Keratinocyte (primary cell): ENCODE results near the gene ACSL4. TPM values are rescaled to one million over a fixed set of nuclear protein-coding genes. Genes with fewer than 3 reads are reported as not detected.
A peak's percentile ranks its signal among the peaks of the same experiment; 100 is the strongest.

Experiments used
- DNase-seq: peaks from one replicate; pipeline ENCODE4 v3.0.0-alpha.2; 2011; ENCODE audit warnings: low read depth, missing footprints, low spot score
- FAIRE-seq: peaks from 2 replicates; lab custom pipeline; 2011; peaks lifted over from hg19 to GRCh38; lab: Jason Lieb, UNC
- H2AFZ ChIP-seq: 2 replicates; pipeline ENCODE4 v1.6.0; 2012; ENCODE audit warnings: low read length, control low read depth, inconsistent platforms; ENCODE audit not compliant: control insufficient read depth
- H3K27ac ChIP-seq: 2 replicates; pipeline ENCODE4 v1.5.1; 2011; ENCODE audit warnings: low read length; ENCODE audit not compliant: control insufficient read depth, insufficient read depth
- H3K27me3 ChIP-seq: 3 replicates; pipeline ENCODE4 v1.6.0; 2011; ENCODE audit warnings: low read length; ENCODE audit not compliant: control insufficient read depth, insufficient read depth; ENCODE audit errors: extremely low read depth
- H3K36me3 ChIP-seq, 2 experiments: 2 replicates in 1 of 2; 3 replicates in 1 of 2; pipeline ENCODE4 v1.5.1; 2011; ENCODE audit warnings: low read length in 2 of 2, mild to moderate bottlenecking in 1 of 2; ENCODE audit not compliant: control insufficient read depth in 2 of 2, insufficient read depth in 2 of 2; ENCODE audit errors: extremely low read depth in 1 of 2
- H3K4me1 ChIP-seq: 3 replicates; pipeline ENCODE4 v1.5.1; 2011; ENCODE audit warnings: low read length; ENCODE audit not compliant: control insufficient read depth, insufficient read depth; ENCODE audit errors: extremely low read depth
- H3K4me2 ChIP-seq: 3 replicates; pipeline ENCODE4 v1.6.0; 2011; ENCODE audit warnings: low read depth, low read length; ENCODE audit not compliant: control insufficient read depth, insufficient read depth; ENCODE audit errors: extremely low read depth
- H3K4me3 ChIP-seq, 3 experiments: fragments of 200-600 bp in 1 of 3; sonication (generic) in 1 of 3; 2 replicates in 2 of 3; 3 replicates in 1 of 3; pipeline ENCODE4 v1.5.1; 2011 to 2016; ENCODE audit warnings: low read length in 3 of 3, mild to moderate bottlenecking in 3 of 3, control low read depth in 2 of 3, inconsistent platforms in 1 of 3, low read depth in 1 of 3, mixed read lengths in 1 of 3, mixed run types in 1 of 3, moderate library complexity in 1 of 3; ENCODE audit not compliant: control insufficient read depth in 2 of 3, insufficient read depth in 2 of 3; ENCODE audit errors: extremely low read depth in 1 of 3
- H3K79me2 ChIP-seq: 2 replicates; pipeline ENCODE4 v1.6.0; 2012; ENCODE audit warnings: low read length; ENCODE audit not compliant: control insufficient read depth, insufficient read depth
- H3K9ac ChIP-seq: 3 replicates; pipeline ENCODE4 v1.6.0; 2011; ENCODE audit warnings: low read length; ENCODE audit not compliant: control insufficient read depth, insufficient read depth; ENCODE audit errors: extremely low read depth
- H3K9me1 ChIP-seq: 3 replicates; pipeline ENCODE4 v1.6.0; 2011; ENCODE audit warnings: low read length; ENCODE audit not compliant: control insufficient read depth, insufficient read depth; ENCODE audit errors: extremely low read depth
- H3K9me3 ChIP-seq: 2 replicates; pipeline ENCODE4 v1.5.1; 2012; ENCODE audit warnings: low read depth, low read length; ENCODE audit not compliant: control insufficient read depth
- H4K20me1 ChIP-seq: 3 replicates; pipeline ENCODE4 v1.6.0; 2011; ENCODE audit warnings: low read length; ENCODE audit not compliant: control insufficient read depth, insufficient read depth; ENCODE audit errors: extremely low read depth
- CTCF ChIP-seq, 3 experiments: IDR thresholded peaks in 1 of 3; conservative IDR thresholded peaks in 1 of 3; optimal IDR thresholded peaks in 1 of 3; 2 replicates in 2 of 3; 3 replicates in 1 of 3; pipeline versions ENCODE3 to v1.5.1; 2011; ENCODE audit warnings: low read length in 3 of 3, mild to moderate bottlenecking in 3 of 3, moderate library complexity in 2 of 3, control low read depth in 1 of 3, inconsistent platforms in 1 of 3; ENCODE audit not compliant: insufficient read depth in 2 of 3; ENCODE audit errors: extremely low read depth in 1 of 3
- EZH2 ChIP-seq: IDR thresholded peaks from one replicate; pipeline ENCODE4 v1.6.1; 2012; ENCODE audit warnings: inconsistent platforms, mild to moderate bottlenecking, low read length, moderate library complexity
- dilution Hi-C: fragments of 300-500 bp; cut with MboI; formaldehyde crosslinking; loops from one replicate; pipeline ENCODE4 v1.7.0; 2020; ENCODE audit warnings: low sequenced_read_pairs; ENCODE audit not compliant: extremely low pct_ligation_motif_present
- polyA plus RNA-seq, 5 experiments: library from polyadenylated mRNA; depleted of rRNA in 3 of 5; stranded (reverse) in 3 of 5; stranded (forward) in 1 of 5; unstranded in 1 of 5; fragments of >200 nt; gene quantifications; 1 replicate in 1 of 5; 2 replicates in 3 of 5; 3 replicates in 1 of 5; pipeline versions ENCODE4 v1.2.1 to v1.2.3, GENCODE V29; 2011 to 2012; ENCODE audit warnings: missing spikeins in 2 of 5, low read depth in 1 of 5, low replicate concordance in 1 of 5

ACSL4 gene
- polyA plus RNA-seq, 1 donor (not counting 4 experiments of a cell fraction or from before 2014, with no cell fraction given): 78.3 TPM

GRCh38 chrX:109760209-109760921, 27.3 kb upstream of the ACSL4 start:
- H3K79me2 ChIP-seq: no peaks in the 10 kb centered on the region
- H3K4me2 ChIP-seq: no peak overlapping the region
- TF ChIP-seq EZH2: no peak
- no peak for TF ChIP-seq CTCF (optimal IDR thresholded peaks at IDR 0.05 in 1 of 3, IDR thresholded peaks at IDR 0.05 in 1 of 3, conservative IDR thresholded peaks at IDR 0.05 in 1 of 3; ENCODE audit: extremely low read depth in 1 of 3, insufficient read depth in 2 of 3, low read length in 3 of 3)
- H3K9me1 ChIP-seq: no peaks in the 10 kb centered on the region
- FAIRE-seq (no peak), DNase-seq (no peak)
- no peaks in the 10 kb centered on the region for H3K27me3 ChIP-seq
- no peak overlapping the region for H3K9ac ChIP-seq
- H3K27ac ChIP-seq: no peak overlapping the region
- H3K9me3 ChIP-seq: no peaks in the 10 kb centered on the region
- peak overlapping the region; percentile 51 for H2AFZ ChIP-seq
- H3K36me3 ChIP-seq: no peaks in the 10 kb centered on the region
- H4K20me1 ChIP-seq: no peaks in the 10 kb centered on the region
- H3K4me3 ChIP-seq: no peak overlapping the region
- peaks cover 2% of the 10 kb centered on the region for H3K4me1 ChIP-seq
- dilution Hi-C loops: no loop called here

- Histone ChIP-seq H2AFZ (no peak overlapping the region), H3K4me1 (no peaks in the 10 kb centered on the region), H3K4me2 (no peak overlapping the region), H3K27me3 (no peaks in the 10 kb centered on the region), H4K20me1 (no peaks in the 10 kb centered on the region), H3K9me3 (no peaks in the 10 kb centered on the region), H3K27ac (no peak overlapping the region), H3K79me2 (no peaks in the 10 kb centered on the region), H3K9me1 (no peaks in the 10 kb centered on the region), H3K36me3 (no peaks in the 10 kb centered on the region), H3K4me3 (no peak overlapping the region), H3K9ac (no peak overlapping the region)
- dilution Hi-C loops: no loop called here
- FAIRE-seq: no peak
- DNase-seq: no peak
- TF ChIP-seq EZH2 (no peak), CTCF (optimal IDR thresholded peaks at IDR 0.05 in 1 of 3, IDR thresholded peaks at IDR 0.05 in 1 of 3, conservative IDR thresholded peaks at IDR 0.05 in 1 of 3; ENCODE audit: extremely low read depth in 1 of 3, insufficient read depth in 2 of 3, low read length in 3 of 3) (no peak)
These were observed 20.2 kb upstream of the ACSL4 start for GRCh38 chrX:109753256-109753655.
